SU-DHL-6 (cell line): ENCODE measurements around the gene GIMAP5.

ENCODE experiments used
- H2AFZ ChIP-seq: fragments of 200-600 bp; sonication (generic); 2 replicates; pipeline ENCODE4 v1.6.1; 2014; ENCODE audit warnings: low read depth, mild to moderate bottlenecking, moderate library complexity, mixed read lengths, antibody characterized with exemption, low read length; ENCODE audit not compliant: severe bottlenecking
- H3F3A ChIP-seq: fragments of 200-600 bp; shearing (Covaris generic); 2 replicates; pipeline ENCODE4 v1.6.0; 2016; ENCODE audit warnings: antibody characterized with exemption, mild to moderate bottlenecking; ENCODE audit not compliant: insufficient read depth
- H3K27ac ChIP-seq: fragments of 200-600 bp; sonication (generic); 2 replicates; pipeline ENCODE4 v1.5.1; 2016; ENCODE audit warnings: low read depth, mild to moderate bottlenecking, low read length, moderate library complexity, mixed read lengths
- H3K27me3 ChIP-seq: fragments of 200-600 bp; sonication (generic), shearing (Covaris generic); 2 replicates; pipeline ENCODE4 v1.6.0; 2014; ENCODE audit warnings: mild to moderate bottlenecking, low read length
- H3K36me3 ChIP-seq: fragments of 200-600 bp; sonication (generic); 2 replicates; pipeline ENCODE4 v1.6.1; 2014; ENCODE audit warnings: mild to moderate bottlenecking, low read length, mixed read lengths
- H3K4me2 ChIP-seq: fragments of 300-600, 200-600 bp; shearing (Covaris generic), sonication (generic); 2 replicates; pipeline ENCODE4 v1.6.0; 2014; ENCODE audit warnings: low read length, low read depth, mild to moderate bottlenecking; ENCODE audit not compliant: poor library complexity, severe bottlenecking
- H3K4me3 ChIP-seq: fragments of 200-600 bp; sonication (generic); 2 replicates; pipeline ENCODE4 v1.5.1; 2014; ENCODE audit warnings: antibody characterized with exemption, low read length, mild to moderate bottlenecking, mixed read lengths; ENCODE audit not compliant: insufficient read depth, poor library complexity, severe bottlenecking
- H3K79me2 ChIP-seq: fragments of 200-600 bp; sonication (generic); 2 replicates; pipeline ENCODE4 v1.6.1; 2014; ENCODE audit warnings: mild to moderate bottlenecking, low read length, moderate library complexity; ENCODE audit not compliant: insufficient read depth
- H3K9ac ChIP-seq: fragments of 200-600 bp; sonication (generic); 2 replicates; pipeline ENCODE4 v1.7.0; 2014; ENCODE audit warnings: mild to moderate bottlenecking, low read length
- H3K9me2 ChIP-seq: fragments of 200-600 bp; sonication (generic); replicated peaks from 2 replicates; pipeline ENCODE4 v1.6.1; 2014; ENCODE audit warnings: low read length; ENCODE audit not compliant: insufficient read depth
- H3K9me3 ChIP-seq: fragments of 200-600 bp; sonication (generic); 2 replicates; pipeline ENCODE4 v1.6.1; 2014; ENCODE audit warnings: low read length, mixed read lengths; ENCODE audit not compliant: insufficient read depth
- H4K20me1 ChIP-seq: fragments of 200-600 bp; sonication (generic); 2 replicates; pipeline ENCODE4 v1.6.1; 2014; ENCODE audit warnings: low read depth, mild to moderate bottlenecking, antibody characterized with exemption, low read length, moderate library complexity, mixed read lengths
- EZH2phosphoT487 ChIP-seq: fragments of 200-600 bp; sonication (generic), shearing (Covaris generic); conservative IDR thresholded peaks from 2 replicates; pipeline ENCODE4 v1.6.1; 2018; ENCODE audit warnings: mild to moderate bottlenecking, antibody characterized with exemption, low read length, moderate library complexity, mixed read lengths
- TF ChIP-seq, protein P1 (sequence below): fragments of 200-600 bp; sonication (generic); IDR thresholded peaks from one replicate; pipeline ENCODE4 v1.5.1; 2017; ENCODE audit warnings: antibody characterized with exemption, mild to moderate bottlenecking, low read length, moderate library complexity; ENCODE audit not compliant: insufficient read depth, poor library complexity, severe bottlenecking

The GIMAP5 gene

GRCh38 chr7:150727381-150727780, 9.8 kb upstream of the GIMAP5 start:
- TF ChIP-seq, protein P1, sequence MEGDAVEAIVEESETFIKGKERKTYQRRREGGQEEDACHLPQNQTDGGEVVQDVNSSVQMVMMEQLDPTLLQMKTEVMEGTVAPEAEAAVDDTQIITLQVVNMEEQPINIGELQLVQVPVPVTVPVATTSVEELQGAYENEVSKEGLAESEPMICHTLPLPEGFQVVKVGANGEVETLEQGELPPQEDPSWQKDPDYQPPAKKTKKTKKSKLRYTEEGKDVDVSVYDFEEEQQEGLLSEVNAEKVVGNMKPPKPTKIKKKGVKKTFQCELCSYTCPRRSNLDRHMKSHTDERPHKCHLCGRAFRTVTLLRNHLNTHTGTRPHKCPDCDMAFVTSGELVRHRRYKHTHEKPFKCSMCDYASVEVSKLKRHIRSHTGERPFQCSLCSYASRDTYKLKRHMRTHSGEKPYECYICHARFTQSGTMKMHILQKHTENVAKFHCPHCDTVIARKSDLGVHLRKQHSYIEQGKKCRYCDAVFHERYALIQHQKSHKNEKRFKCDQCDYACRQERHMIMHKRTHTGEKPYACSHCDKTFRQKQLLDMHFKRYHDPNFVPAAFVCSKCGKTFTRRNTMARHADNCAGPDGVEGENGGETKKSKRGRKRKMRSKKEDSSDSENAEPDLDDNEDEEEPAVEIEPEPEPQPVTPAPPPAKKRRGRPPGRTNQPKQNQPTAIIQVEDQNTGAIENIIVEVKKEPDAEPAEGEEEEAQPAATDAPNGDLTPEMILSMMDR = no peak
- no peak for TF ChIP-seq EZH2phosphoT487

DNA sequence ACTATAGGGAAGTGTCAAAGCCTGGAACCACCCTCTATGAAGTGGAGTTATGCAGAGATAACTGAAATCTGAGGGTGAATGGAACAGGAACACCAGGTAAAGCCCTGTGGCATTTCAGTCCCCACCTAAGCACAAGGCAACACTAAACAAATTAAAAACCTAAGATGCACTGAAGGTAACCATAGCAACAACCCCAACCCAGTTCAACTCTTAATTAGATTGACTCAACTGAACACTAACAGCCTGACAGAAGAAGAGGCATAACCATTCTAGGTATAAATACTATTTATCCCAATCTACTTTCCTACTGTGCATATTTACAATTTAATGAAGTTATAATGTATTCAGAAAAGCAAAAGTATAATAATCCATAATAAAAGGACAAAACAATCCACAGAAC, 9.2 kb upstream of the GIMAP5 start:
- Histone ChIP-seq H3K9me2 (no peaks in the 10 kb centered on the region), H3K79me2 (no peaks in the 10 kb centered on the region), H3F3A (no peaks in the 10 kb centered on the region), H3K9me3 (no peaks in the 10 kb centered on the region), H3K4me2 (no peak overlapping the region), H3K4me3 (no peak overlapping the region), H3K36me3 (no peaks in the 10 kb centered on the region), H4K20me1 (no peaks in the 10 kb centered on the region), H3K9ac (no peak overlapping the region), H3K27ac (no peak overlapping the region), H2AFZ (no peak overlapping the region), H3K27me3 (no peaks in the 10 kb centered on the region)
- TF ChIP-seq EZH2phosphoT487 = no peak
- TF ChIP-seq, protein P1 = no peak

More at GRCh38 chr7:150727381-150727780, 9.8 kb upstream of the GIMAP5 start:
- Histone ChIP-seq H3K9ac (no peak overlapping the region), H4K20me1 (no peaks in the 10 kb centered on the region), H3K4me2 (no peak overlapping the region), H3K36me3 (no peaks in the 10 kb centered on the region), H3K79me2 (no peaks in the 10 kb centered on the region), H2AFZ (no peak overlapping the region), H3F3A (no peaks in the 10 kb centered on the region), H3K9me3 (no peaks in the 10 kb centered on the region), H3K9me2 (no peaks in the 10 kb centered on the region), H3K4me3 (no peak overlapping the region), H3K27me3 (no peaks in the 10 kb centered on the region), H3K27ac (no peak overlapping the region)

GRCh38 chr7:150728609-150729008, 8.6 kb upstream of the GIMAP5 start:
- Histone ChIP-seq H3K79me2 (no peaks in the 10 kb centered on the region), H3K36me3 (no peaks in the 10 kb centered on the region), H3K4me2 (no peak overlapping the region), H3K9me3 (no peaks in the 10 kb centered on the region), H3K27me3 (no peaks in the 10 kb centered on the region), H3K4me3 (no peak overlapping the region), H3K27ac (no peak overlapping the region), H3K9ac (no peak overlapping the region), H2AFZ (no peak overlapping the region), H3F3A (no peaks in the 10 kb centered on the region), H3K9me2 (no peaks in the 10 kb centered on the region), H4K20me1 (no peaks in the 10 kb centered on the region)
- TF ChIP-seq EZH2phosphoT487 = no peak
- TF ChIP-seq, protein P1 = no peak

GRCh38 chr7:150731916-150732315, 5.3 kb upstream of the GIMAP5 start:
- H3K9ac ChIP-seq = no peak overlapping the region

More at GRCh38 chr7:150731916-150732315, 5.3 kb upstream of the GIMAP5 start:
- H2AFZ ChIP-seq = no peak overlapping the region
- no peak overlapping the region for H3K4me2 ChIP-seq
- H3F3A ChIP-seq = no peaks in the 10 kb centered on the region
- H3K27me3 ChIP-seq = no peaks in the 10 kb centered on the region
- H3K9me2 ChIP-seq = no peaks in the 10 kb centered on the region
- no peaks in the 10 kb centered on the region for H4K20me1 ChIP-seq
- H3K4me3 ChIP-seq = no peak overlapping the region
- no peaks in the 10 kb centered on the region for H3K79me2 ChIP-seq
- no peaks in the 10 kb centered on the region for H3K9me3 ChIP-seq
- H3K27ac ChIP-seq = no peak overlapping the region
- TF ChIP-seq, protein P1 = no peak
- no peak for TF ChIP-seq EZH2phosphoT487
- no peaks in the 10 kb centered on the region for H3K36me3 ChIP-seq
